ENCODE results near the gene CAMTA1.

Gene CAMTA1

GRCh38 chr1:7500381-7501083 is 715.3 kb downstream of the CAMTA1 start:
- DNase-seq (ENCODE audit: low spot score), result no peak

GRCh38 chr1:7501084-7501491 is 715.8 kb downstream of the CAMTA1 start:
- no peak for DNase-seq (ENCODE audit: low spot score)

DNA sequence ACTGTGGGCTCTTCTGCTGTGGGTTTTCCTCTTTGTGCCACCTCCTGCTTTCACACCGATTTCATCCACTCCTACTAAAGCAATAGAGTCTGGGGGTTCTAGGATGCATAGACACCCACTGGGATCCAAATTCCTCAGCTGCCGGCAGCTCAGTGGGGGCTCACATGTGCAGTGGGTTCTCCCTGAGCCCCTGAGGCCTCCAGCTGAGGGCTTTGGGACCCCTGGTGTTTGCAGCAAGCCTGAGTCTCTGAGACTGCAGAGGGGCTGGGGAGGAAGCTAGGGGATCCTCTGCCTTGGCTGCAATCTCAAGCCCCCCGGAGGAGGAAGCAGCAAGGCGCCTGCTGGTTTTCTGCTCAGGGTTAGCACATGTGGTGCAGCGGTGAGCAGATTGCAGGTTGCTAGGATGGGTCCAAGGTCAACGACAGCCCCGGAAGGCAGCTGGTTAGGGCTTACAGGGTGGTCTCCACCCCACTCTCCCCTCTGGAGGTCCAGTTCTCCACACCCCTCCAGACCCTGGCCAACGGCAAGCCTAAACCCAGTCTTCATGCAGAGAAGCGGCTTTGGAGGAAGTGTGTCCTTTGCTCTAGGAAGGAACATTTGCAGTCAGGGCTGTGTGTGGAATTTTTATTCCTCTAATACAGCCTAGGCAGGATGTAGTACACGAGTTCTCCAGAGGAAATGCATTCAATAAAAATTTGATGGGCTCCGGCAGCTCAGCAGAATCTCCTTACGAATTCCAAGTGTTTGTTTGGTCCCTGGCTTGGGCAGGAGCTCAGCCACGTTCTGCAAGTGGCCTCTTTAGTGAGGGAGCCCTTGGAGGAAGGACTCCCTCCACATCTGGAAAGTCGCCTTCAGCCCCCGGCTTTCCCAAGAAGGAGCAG is 716.7 kb downstream of the CAMTA1 start:
- DNase-seq (ENCODE audit: low spot score), result no peak

DNA sequence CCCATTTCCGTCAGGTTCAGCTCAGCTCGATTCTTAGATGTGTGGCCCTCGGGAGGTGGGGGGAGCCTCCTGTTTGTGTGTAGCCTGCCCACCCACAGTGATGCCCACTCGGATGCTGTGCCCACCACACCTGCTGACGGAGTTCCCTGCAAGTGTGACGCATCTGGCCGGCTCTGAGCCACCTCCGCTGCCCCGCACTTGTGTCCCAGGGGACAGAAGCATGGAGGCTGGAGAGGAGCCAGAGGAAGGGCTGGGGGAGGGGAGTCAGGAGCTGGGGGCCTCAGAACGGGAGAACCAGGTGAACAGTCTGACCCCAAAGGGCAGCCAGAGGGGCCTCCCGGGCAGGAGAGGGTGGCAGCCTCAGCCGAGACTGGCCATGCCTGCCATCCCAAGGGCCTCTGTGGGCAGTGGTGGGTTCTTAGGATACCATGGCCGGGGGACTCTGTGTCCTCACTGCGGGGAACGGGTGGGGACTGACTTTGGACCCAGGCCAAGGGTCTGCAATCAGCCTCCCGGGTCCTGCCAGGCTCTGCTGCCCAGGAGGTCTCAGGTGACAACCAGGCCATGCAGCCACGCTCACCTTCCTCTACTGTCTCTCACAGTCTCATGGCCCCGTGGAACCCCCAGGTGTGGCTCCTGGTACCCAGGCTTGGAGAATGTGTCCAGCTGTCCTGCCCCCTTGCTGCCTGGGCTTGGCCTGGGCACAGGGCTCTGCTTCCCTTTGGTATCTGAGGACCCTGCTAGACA is 718.6 kb downstream of the CAMTA1 start:
- DNase-seq (ENCODE audit: low spot score), result no peak

GRCh38 chr1:7504438-7504720 is 719.1 kb downstream of the CAMTA1 start:
- DNase-seq (ENCODE audit: low spot score), result no peak

DNA sequence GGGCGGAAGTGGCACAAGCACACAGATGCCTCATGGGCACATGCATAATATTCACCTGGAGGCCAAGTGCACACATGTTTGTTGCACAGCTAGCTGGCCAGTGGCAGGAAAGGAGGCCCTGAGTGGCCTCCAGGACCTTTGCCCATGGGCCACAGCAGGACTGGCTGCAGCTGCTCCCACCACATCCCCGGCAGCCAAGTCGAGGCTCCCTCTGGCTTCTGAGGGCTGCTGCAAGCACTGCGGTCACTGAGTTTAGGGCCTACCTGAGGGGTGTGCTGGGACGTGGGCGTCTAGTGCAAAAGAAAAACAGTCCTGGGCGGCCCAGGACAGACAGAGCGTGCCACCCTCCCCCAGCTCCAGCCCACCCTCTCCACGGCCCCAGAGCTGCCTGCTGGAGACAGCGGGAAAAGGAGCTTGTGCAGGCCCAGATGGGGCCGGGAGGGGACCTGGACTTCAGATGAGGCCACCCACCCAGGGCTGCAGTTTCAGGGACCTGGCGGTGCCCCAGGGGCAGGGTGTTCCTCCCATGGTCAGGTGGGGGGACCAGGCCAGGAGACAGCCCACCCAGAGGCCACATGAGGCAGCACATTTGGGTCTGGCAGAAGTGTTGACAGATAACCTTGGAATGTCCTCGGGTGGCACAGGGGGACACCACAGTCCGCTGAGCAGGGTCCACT is 720.0 kb downstream of the CAMTA1 start:
- no peak for DNase-seq (ENCODE audit: low spot score)

GRCh38 chr1:7505771-7506453 is 720.7 kb downstream of the CAMTA1 start:
- DNase-seq (ENCODE audit: low spot score), result no peak

DNA sequence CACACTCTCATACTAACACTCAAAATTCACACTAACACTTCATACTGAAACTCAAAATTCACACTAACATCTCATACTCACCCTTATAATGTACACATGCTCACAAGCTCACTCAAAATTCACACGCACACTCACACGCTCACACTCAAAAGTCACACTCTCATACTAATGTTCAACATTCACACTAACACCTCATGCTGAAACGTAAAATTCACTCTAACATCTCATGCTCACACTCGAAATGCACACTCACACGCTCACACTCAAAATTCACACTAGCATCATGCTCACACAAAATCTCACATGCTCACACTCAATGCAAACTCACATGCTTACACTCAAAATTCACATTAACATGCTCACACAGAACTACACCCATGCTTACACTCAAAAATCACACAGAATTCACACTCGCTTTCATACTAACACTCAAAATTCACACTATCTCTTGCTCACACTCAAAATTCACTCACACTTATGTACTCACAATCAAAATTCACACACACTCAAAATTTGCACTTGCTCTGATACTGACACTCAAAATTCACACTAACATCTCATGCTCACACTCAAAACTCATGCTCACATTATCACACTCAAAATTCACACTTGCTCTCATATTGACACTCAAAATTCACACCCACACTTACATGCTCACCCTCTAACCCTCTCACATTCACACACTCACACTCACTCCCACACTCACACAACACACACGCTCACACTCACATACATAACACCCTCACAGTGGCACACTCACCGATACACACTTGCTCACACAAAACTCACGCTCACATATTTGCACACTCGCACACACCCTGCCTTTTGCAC is 721.4 kb downstream of the CAMTA1 start:
- no peak for DNase-seq (ENCODE audit: low spot score)

DNA sequence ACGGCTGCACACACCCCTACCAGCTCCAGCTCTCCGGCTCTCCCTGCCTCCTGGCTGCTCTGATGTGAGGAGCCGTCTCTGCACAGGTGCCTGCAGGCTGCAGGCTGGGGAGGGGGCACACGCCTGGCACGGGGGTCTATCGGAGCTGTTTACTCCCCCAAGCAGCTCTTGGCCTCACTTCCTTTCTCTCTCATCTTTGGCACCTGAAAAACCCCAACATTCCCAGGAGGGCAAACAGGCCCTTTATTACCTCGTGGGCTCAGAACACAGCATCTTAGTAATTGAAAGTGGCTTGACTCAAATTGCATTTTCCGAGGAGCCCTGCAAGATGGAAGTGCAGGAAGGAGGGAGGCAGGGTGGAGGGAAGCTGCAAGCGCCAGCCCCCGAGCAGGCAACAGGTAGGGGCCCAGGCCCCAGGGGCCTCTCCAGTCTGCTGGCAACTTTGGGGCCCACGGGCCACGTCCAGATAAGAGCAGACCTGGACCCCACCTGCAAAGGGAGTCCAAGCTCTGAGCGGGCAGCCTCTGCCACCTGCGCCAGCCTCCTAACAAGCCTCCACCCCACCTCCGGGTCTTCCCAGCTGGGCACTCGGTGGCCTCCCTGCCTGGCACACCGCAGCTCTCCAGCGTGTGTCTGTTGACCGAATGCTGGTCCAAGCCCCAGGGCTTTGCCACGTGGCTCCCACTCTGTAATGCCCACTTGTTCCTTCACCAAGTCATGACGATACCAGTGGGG is 722.2 kb downstream of the CAMTA1 start:
- DNase-seq (ENCODE audit: low spot score), result no peak

- DNase-seq (ENCODE audit: low spot score), result no peak
Observed at GRCh38 chr1:7508052-7508933, 723.0 kb downstream of the CAMTA1 start.

GRCh38 chr1:7508934-7509519 is 723.8 kb downstream of the CAMTA1 start:
- DNase-seq (ENCODE audit: low spot score), result no peak

GRCh38 chr1:7509598-7509997 is 724.3 kb downstream of the CAMTA1 start:
- DNase-seq (ENCODE audit: low spot score), result no peak

DNA sequence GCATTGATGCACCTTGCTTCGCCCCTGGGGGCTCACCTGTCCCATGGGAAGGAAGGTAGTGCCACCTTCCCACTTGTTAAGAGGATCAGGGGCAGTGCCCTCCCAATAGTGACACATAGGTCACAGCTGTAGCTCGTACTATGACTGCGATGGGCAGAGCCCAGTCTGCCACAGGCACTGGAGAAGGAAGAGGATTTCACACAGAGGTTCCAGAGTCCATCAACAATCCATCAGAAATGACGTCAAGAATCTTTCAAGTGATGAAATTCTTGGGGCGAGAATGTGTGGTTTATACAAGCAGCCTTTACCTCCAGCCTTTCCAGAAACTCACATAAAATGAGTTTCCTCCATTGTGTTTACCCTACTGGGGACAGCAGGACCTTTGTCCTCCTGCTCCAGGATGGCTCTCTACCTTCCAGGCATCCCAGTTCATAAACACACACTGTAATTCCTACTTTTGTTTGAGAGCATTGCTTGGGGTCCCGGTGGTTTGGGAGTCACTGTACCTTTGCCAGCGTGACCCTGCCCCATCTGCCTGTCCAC is 725.2 kb downstream of the CAMTA1 start:
- DNase-seq (ENCODE audit: low spot score), result no peak

DNA sequence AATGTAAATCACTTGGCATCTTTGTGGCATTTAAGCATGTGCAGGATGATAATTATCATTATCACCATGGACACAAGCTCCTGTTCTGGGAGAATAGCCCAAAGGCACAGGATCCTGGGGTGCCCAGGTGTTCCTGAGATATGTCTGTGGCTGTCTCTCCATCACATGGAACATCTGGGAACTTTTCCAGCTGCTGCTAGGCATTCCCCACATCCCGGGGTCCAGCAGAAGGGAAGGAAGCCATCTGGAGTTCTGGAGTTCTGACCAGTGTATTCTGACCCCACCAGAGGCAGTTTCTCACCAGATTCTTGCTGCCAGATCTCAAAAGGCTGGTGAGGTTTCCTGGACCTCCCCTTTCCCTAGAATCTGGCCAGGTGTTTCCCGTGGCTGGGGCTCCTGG is 726.1 kb downstream of the CAMTA1 start:
- DNase-seq (ENCODE audit: low spot score), result no peak

GRCh38 chr1:7513081-7513480 is 727.8 kb downstream of the CAMTA1 start:
- DNase-seq (ENCODE audit: low spot score), result no peak

DNA sequence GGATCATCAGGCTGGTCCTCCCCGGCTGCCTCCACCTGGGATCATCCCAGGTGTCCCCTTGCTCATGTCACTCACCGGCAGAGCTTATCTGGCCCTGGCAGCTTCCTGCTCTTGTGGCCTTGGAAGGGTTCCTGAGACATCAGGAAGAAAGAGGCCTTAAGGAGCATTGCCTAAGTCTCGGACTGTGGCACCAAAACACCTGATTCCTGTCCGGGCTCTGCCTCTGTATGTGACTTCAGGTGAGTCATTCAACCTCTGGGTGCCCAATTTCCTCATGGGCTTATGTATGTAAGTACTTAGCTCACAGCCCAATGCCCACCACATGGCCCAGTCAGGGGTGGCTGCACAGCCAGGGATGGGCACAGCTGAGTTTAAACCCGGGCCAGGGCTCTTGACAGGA is 729.9 kb downstream of the CAMTA1 start:
- no peak for DNase-seq (ENCODE audit: low spot score)

DNA sequence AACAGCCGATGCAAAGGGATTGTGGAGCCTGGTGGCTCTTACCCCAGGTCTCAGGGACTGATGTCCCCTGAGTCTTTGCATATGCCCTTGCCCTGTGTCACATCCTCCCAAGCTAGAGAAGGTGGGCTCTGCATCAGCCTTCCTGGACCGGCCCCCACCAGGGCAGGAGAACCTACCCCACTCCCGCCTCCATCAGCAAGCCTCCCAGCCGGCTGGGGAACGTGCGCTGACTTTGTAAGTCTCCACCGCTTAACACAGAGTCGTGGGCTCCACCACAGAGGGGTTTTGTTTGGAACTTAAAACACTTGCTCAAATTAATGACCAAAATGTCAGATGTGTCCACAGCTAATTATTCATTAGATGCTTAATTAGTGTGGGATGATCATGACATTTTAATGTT is 730.6 kb downstream of the CAMTA1 start:
- DNase-seq (ENCODE audit: low spot score), result no peak

- peak; percentile 60 for DNase-seq (ENCODE audit: low spot score)
Observed at GRCh38 chr1:7516341-7516740, 731.1 kb downstream of the CAMTA1 start.
